CD4-positive, alpha-beta T cell treated with Interleukin-10 for 1 hour (primary cell): ENCODE data around the gene HBD.
"Not testable (repeated sequence)": the region's sequence is repeated elsewhere in the genome, so short reads cannot be mapped to it uniquely, and the experiment has no call there.

Experiments
- DNase-seq: peaks from one replicate; pipeline ENCODE4 v3.0.0-alpha.2; 2020

The HBD gene

GRCh38 chr11:5252919-5253265 lies 18.6 kb upstream of the HBD start:
- DNase-seq: no peak

DNA sequence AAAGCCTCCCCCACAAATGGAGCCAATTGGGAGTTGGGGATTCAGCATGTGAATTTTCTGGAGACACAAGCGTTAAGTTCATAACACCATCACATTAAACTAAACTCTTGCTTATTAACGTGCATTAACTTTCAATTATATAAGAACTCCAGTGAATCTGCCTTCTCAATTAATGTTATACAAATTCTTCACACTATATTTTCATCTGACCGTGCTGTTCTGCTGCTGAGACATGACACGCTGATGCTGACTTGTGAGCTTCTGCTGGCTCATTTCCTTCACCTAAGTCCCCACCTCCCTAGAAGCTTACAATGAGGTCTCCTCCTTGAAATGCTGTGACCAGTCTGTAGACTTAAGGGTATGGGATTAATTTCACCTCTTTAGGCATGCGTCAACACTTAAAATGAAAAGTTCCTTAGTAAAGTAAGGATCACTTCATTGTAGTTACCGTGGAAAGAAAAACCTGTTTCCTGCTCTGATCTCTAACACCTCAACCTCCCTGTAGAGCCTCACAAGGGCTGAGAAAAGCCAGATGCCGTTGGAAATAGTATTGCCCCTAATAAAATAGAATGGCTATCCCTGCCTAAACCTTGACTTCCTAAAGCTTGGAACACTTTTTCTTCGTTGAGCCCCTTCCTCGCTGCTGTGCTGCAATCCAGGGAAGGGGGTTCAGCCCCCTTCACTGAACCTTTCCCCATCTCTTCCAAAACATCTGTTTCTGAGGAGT lies 18.1 kb upstream of the HBD start:
- DNase-seq: no peak

DNA sequence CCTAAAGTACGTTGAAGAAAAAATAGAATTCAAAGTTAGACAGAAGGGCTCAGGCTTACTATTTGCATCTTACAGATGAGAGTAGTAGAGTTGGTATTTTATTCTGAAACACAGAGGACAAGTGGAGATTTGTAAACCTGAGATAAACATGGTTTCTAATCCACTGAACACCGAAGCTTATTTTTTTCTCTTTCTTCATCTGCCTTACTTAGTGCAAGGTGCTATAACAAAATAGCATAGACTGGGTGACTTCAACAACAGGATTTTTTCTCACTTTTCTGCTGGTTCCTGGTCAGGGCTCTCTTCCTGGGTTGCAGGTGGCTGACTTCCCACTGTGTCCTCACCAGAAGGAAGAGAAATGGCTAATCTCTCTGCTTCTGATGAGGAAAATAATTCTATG lies 17.5 kb upstream of the HBD start:
- no peak for DNase-seq

GRCh38 chr11:5250543-5251204 lies 16.4 kb upstream of the HBD start:
- no peak for DNase-seq

GRCh38 chr11:5249807-5250396 lies 15.6 kb upstream of the HBD start, which contains the start of gene HBG1:
Gene HBG1, minus strand, starts transcription at chr11:5249857. Its CDS starts 53 bp downstream, at chr11:5249804.
- DNase-seq: not testable (repeated sequence)

DNA sequence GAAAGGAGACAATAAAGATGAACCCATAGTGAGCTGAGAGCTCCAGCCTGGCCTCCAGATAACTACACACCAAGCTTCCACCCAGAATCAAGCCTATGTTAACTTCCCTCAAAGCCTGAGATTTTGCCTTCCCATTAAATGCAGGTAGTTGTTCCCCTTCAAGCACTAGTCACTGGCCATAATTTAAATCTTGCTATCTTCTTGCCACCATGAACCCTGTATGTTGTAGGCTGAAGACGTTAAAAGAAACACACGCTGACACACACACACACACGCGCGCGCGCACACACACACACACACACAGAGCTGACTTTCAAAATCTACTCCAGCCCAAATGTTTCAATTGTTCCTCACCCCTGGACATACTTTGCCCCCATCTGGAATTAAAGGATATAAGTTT lies 14.2 kb upstream of the HBD start:
- DNase-seq: not testable (repeated sequence)

DNA sequence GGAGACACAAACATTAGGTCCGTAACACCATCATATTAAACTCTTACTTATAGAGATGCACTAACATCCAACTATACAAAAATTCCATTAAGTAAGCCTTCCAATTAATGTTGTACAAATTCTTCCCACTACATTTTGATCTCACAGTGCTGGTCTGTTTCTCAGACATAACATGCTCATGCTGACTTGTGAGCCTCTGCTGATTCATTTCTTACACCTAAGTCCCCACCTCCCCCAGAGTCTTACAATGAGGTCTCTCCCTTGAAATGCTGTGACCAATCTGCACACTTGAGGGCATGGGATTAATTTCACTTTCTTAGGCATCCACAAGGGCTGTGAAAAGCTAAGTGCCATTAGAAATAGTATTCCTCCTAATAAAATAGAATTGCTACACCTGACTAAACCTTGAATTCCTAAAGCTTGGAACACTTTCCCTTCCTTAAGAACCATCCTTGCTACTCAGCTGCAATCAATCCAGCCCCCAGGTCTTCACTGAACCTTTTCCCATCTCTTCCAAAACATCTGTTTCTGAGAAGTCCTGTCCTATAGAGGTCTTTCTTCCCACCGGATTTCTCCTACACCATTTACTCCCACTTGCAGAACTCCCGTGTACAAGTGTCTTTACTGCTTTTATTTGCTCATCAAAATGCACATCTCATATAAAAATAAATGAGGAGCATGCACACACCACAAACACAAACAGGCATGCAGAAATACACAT lies 13.3 kb upstream of the HBD start:
- DNase-seq: no peak

GRCh38 chr11:5246772-5247471 lies 12.6 kb upstream of the HBD start:
- DNase-seq: no peak

GRCh38 chr11:5245155-5245554 lies 10.9 kb upstream of the HBD start:
- DNase-seq: no peak

GRCh38 chr11:5243816-5244180 lies 9.5 kb upstream of the HBD start:
- no peak for DNase-seq

GRCh38 chr11:5242933-5243815 lies 8.9 kb upstream of the HBD start:
- DNase-seq: no peak

GRCh38 chr11:5242208-5242607 lies 7.9 kb upstream of the HBD start:
- DNase-seq: no peak

DNA sequence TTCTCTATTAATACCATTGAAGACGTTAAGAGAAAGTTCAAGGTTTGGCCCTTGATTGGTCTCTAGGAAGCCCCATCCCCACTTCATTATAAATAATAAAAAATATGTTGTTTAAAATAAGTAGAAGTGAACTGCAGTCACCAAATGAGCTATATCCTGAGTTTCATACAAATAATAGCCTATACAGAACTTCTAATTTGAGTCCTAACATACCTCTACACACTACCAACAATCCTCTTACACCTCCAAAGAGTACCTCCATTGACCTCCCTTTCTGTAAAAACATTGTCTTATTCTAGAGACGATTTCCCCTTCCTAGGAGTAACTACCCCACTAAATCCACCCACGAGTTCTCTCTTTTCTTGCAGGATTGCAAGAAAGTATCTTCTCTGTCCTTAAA lies 7.2 kb upstream of the HBD start:
- DNase-seq: no peak

DNA sequence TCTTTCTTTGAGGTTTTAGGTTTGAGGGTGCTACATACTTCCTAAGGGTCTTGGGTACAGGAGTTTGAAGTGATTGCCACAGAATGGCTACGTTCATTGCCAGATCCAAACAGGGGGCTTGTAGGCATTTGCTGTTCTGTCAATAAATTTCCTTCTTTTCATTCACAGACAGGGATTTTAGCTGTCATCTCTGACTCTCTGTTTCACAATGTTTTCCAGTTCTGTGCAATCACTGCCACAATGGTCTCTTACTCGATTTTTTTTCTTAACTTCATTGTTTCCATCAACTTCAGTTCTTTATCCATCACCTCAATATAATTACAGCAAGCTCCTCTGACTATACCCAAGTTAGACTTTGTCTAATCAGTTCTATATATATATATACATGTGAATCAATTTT lies 6.2 kb upstream of the HBD start:
- no peak for DNase-seq

DNA sequence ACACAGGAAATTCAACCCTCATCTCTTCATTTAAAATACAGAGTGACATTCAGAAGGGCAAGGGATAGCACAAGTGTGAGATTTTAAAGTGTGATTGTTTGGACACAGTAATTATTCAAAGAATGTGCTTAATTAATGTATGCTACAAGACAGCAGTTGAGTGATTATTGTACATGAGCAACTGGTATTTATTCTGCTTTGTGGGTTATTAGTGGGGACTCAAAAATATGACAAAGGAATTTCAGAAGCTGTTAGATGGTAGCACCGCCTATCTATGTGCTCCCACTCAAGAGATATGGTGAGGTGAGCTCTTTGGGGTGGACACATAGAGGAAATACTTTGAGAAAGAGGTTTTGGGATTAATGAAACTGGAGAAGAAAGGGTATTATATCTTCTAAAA lies 5.8 kb upstream of the HBD start:
- DNase-seq: no peak

DNA sequence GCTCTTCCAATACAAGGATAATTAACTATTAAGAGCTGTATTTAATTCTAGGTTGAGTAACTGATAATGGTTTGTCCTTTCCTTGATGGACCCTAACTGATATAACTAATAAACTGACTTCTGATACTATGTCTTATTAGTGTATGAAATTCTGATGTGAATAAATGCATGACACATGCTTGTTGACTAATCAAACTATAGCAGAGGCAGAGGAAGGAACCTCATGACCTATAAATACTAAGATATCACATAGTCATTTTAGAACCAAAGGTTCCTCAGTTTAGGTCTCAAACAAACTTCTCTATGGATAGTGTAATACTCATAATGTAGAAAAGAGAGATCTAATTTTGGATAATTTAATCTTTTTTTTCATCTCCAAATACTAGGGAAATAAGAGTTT lies 4.8 kb upstream of the HBD start:
- no peak for DNase-seq

DNA sequence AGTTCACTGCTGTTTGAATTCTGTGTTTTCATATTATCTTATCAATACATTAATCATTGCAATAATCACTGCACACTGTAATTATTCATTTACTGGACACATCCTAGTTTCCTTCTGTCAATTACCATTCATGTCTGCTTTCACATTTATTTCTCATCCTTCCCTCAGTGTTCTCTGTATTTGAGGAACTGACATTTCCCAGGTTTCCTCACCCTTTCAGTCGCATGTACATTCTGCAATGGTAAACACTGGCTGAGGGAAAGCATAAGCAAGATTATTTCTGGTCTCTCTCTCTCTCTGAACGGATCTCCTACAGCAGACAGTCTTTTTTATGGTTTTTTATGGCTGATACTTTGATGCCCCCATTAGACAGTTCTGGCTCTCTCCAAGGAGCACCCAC lies 4.2 kb upstream of the HBD start:
- no peak for DNase-seq

DNA sequence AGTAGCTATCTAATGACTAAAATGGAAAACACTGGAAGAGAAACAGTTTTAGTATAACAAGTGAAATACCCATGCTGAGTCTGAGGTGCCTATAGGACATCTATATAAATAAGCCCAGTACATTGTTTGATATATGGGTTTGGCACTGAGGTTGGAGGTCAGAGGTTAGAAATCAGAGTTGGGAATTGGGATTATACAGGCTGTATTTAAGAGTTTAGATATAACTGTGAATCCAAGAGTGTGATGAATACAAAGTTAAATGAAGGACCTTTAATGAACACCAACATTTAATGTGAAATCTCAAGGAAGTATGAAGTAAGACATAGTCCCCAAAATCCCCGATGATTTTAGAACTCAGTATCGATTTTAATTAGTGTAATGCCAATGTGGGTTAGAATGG lies 3.1 kb upstream of the HBD start:
- no peak for DNase-seq

- no peak for DNase-seq
Measured at GRCh38 chr11:5235364-5236095, 1.2 kb upstream of the HBD start.

DNA sequence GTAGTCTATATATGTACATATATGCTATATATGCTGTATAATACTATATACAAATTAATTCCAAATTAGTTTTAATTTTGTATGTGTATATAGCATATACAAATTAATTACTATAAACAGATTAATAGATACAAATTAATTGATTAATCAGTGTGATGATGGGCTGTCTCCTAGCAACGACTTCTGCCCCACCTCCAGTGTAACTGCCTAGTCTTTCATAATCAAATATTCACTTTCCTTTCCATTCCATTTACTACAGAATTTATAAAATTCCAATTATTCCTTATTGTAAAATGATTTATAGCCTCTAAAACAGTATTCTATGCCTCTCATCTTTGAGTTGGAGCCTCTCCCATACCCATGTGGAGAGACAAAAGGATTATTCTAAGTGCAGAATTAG lies 976 bp downstream of the HBD start:
- DNase-seq: no peak

GRCh38 chr11:5232821-5233220 lies 1.5 kb downstream of the HBD start:
- DNase-seq: no peak

DNA sequence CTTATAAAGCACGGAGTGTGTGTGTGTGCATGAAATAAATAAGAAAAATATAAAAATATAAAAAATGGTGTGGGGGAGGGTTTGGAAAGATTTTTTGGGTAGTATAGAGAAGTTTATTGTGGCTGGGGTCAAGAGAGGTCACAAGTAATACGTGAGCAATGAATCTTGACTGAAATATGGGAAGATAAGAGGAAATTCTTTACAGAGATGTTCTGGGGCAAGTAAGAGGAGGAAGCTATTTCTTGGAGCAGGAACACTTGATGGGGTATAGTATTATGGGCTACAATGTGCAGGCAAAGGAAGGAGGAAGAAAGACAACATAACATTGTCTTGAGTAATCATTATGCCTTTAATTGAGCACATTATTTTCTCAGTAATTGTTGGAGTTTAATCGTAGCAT lies 2.1 kb downstream of the HBD start:
- DNase-seq: no peak
